ENCODE measurements around the gene GABRG3. TPM values are rescaled to one million over a fixed set of nuclear protein-coding genes. Genes with fewer than 3 reads are reported as not detected.

Gene GABRG3
- total and polyA plus RNA-seq, 2 donors (not counting 3 experiments of a cell fraction or from before 2014, with no cell fraction given): not detected

GRCh38 chr15:27483124-27483523 is 512.1 kb downstream of the GABRG3 start:
- CTCF ChIA-PET: no interaction called here
- Histone ChIP-seq H3K9me3 (replicated peaks; ENCODE audit: control insufficient read depth, insufficient read depth, low read length) (peaks cover 6% of the 10 kb centered on the region), H3K9me1 (replicated peaks; ENCODE audit: control insufficient read depth, extremely low read depth, insufficient read depth, low read length) (no peaks in the 10 kb centered on the region), H3K79me2 (ENCODE audit: control insufficient read depth, insufficient read depth, low read length) (no peaks in the 10 kb centered on the region), H3K4me3 (replicated peaks in 1 of 3; ENCODE audit: insufficient read depth in 1 of 3, low read depth in 1 of 3, low read length in 3 of 3) (no peak overlapping the region), H4K20me1 (replicated peaks; ENCODE audit: control insufficient read depth, extremely low read depth, insufficient read depth, low read length) (no peaks in the 10 kb centered on the region), H3K9ac (replicated peaks; ENCODE audit: extremely low read depth, insufficient read depth, low read length) (no peak overlapping the region), H3K4me1 (ENCODE audit: control insufficient read depth, extremely low read depth, insufficient read depth, low read length) (no peaks in the 10 kb centered on the region), H3K27ac (ENCODE audit: insufficient read depth, low read depth, low read length) (no peak overlapping the region), H3K27me3 (ENCODE audit: control insufficient read depth in 2 of 2, insufficient read depth in 2 of 2, low read length in 2 of 2) (no peaks in the 10 kb centered on the region), H3K4me2 (ENCODE audit: insufficient read depth, low read length) (no peak overlapping the region), H3K36me3 (ENCODE audit: control insufficient read depth in 2 of 2, extremely low read depth in 1 of 2, insufficient read depth in 2 of 2, low read length in 2 of 2) (no peaks in the 10 kb centered on the region), H2AFZ (ENCODE audit: low read depth, low read length) (no peak overlapping the region)
- DNase-seq (ENCODE audit: low read depth, low spot score) (no peak), FAIRE-seq (no peak)
- POLR2A ChIA-PET: no interaction called here
- TF ChIP-seq POLR2AphosphoS5 (IDR thresholded peaks at IDR 0.05; ENCODE audit: insufficient read depth, low read depth, low read length) (no peak), CTCF (IDR thresholded peaks at IDR 0.05; ENCODE audit: extremely low read depth in 1 of 2, insufficient read depth in 1 of 2, low read depth in 1 of 2, low read length in 2 of 2) (no peak), MAX (IDR thresholded peaks at IDR 0.05; ENCODE audit: insufficient read depth, insufficient read length) (no peak), EZH2 (IDR thresholded peaks at IDR 0.05; ENCODE audit: borderline replicate concordance, low read depth, low read length, severe bottlenecking) (no peak), FOS (IDR thresholded peaks at IDR 0.05; ENCODE audit: borderline replicate concordance, insufficient read depth, low read length) (no peak), POLR2A (IDR thresholded peaks at IDR 0.05; ENCODE audit: low read depth, low read length) (no peak), MYC (IDR thresholded peaks at IDR 0.05; ENCODE audit: low read depth, low read length) (no peak), GATA2 (IDR thresholded peaks at IDR 0.05; ENCODE audit: insufficient read depth, insufficient read length, low read depth, low read length) (no peak), JUN (IDR thresholded peaks at IDR 0.05; ENCODE audit: borderline replicate concordance, insufficient read depth, insufficient read length, low read depth) (no peak)
- dilution Hi-C loops (cut with MboI; ENCODE audit: extremely low pct_ligation_motif_present, low sequenced_read_pairs) (no loop called here), intact Hi-C loops (cut with micrococcal nuclease) (no loop called here)
- BruUV-seq (replicated peaks): no TSS peak

Data from endothelial cell of umbilical vein (primary cell).